ENCODE results near the gene BMPER.

- TF ChIP-seq CTCF (IDR thresholded peaks at IDR 0.05) (no peak), EP300 (IDR thresholded peaks at IDR 0.05) (no peak), POLR2A (IDR thresholded peaks at IDR 0.05) (no peak)
Observed at GRCh38 chr7:34104992-34105391, 199.7 kb downstream of the BMPER start.

All from tibial nerve (tissue), 4 donors.